Measurements from ENCODE around the gene SVIP.

SVIP gene

GRCh38 chr11:22829231-22830081 lies at the start of gene SVIP:
SVIP (minus strand) TSS chr11:22829801; CDS start chr11:22829748, 53 bp downstream.
- DNase-seq = peak; percentile 96

- DNase-seq = no peak
These were observed 49.0 kb upstream of the SVIP start for GRCh38 chr11:22878604-22879003.

GRCh38 chr11:22878039-22878438 lies 48.4 kb upstream of the SVIP start:
- DNase-seq = no peak

GRCh38 chr11:22875869-22876473 lies 46.4 kb upstream of the SVIP start:
- peak; percentile 93 for DNase-seq

DNA sequence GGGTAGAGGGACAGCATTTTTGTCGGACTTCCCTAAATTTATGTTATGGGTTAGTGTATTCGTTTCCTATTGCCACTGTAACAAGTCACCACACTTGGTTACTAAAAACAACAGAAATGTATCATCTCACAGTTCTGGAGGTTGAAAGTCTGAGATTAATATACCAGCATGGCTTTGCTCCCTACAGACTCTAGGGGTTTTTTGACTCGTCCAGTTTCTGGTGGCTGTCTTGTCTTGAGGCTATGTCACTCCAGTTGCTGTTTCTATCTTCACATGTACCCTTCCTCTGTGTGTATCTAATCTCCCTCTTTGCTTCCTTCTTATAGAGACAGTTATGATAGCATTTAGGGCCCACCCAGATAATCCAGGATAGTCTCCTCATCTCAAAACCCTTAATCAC lies 39.7 kb upstream of the SVIP start:
- DNase-seq = no peak

DNA sequence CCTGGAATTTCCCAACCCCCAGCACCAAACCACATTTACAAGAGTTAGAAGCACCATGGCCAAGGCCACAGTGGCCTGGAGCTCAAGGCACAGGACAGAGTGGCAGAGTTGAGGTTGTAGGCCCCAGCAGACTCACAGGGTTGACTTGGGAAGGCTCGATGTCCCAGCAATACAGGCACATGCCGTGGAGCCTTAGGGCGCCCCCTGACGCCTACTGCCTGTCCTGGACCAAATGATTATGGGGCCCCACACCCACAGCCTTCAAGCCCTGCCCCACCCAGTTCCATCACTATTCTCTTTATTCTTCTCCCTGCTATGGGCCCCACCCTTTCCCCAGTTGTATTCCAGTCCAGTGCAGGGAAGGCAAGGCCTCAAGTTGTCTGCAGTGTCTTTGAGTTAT lies 30.6 kb upstream of the SVIP start, which contains the start of gene CCDC179:
TSS of gene CCDC179 (minus strand) at position 234 of the 400 bp plus-strand sequence. CDS start at position 181, 53 bp downstream.
- DNase-seq = no peak

- DNase-seq = no peak
These were observed 30.2 kb upstream of the SVIP start for GRCh38 chr11:22859756-22860155.

GRCh38 chr11:22851477-22851876 lies 21.9 kb upstream of the SVIP start:
- no peak for DNase-seq

DNA sequence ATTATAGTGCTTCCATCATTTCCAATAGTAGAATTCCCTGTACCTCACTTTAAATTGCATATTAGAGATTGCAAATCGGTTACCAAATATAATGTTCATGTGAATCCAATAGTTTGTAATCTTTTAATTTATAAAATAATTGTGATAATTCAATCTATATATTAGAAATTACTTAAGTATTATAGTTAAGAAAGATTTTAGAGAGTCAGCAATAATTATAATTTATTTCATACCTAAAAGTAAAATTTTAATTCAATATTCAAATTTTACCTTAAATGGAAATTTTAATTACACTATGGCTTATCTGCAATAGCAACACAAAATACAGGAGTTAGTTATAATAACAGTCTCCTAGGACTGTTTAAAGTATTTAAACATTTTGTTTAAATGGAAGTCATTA lies 17.1 kb upstream of the SVIP start:
- DNase-seq = no peak

- DNase-seq = no peak
These were observed 2.9 kb upstream of the SVIP start for GRCh38 chr11:22832315-22833015.

- no peak for DNase-seq
These were observed 447 bp upstream of the SVIP start for GRCh38 chr11:22830082-22830414.

- DNase-seq = no peak
These were observed 1.2 kb downstream of the SVIP start for GRCh38 chr11:22828373-22828772.

DNA sequence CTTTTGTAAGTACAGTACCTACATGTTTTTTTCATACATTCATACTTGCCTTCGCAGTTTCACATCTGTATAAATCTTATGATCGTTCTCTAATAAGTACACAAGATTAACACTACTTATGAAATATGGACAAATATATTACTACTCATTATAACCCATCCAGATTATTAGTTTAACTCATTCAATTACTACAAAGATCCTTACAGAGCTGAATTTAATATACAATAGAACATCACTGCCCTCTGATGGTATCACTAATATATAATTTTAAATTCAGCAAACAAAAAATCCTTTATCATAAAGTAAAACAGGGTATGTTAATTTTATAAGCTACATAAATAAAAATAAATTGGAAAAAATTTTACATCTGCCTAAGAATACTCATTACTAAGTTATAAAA lies 7.4 kb downstream of the SVIP start:
- DNase-seq = no peak

DNA sequence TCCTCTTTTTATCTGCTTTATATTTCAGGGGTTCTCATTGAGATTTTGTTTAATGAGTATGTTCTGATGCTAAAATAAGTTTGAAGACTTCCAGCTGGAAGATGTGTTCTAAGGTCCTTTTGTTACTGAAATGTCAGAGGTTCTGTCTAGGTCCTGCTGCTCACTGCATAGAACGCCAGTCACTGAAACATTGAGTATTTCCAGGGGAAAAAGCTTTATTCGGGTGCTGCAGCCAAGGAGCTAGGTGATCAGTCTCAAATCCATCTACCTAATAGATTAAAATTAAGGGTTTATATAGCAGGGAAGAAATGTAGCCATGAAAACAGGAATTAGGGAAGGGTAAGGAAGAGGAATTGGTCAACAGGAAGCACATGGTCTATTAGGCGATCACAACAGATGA lies 19.7 kb downstream of the SVIP start:
- DNase-seq = no peak

- peak; percentile 27 for DNase-seq
These were observed 20.9 kb downstream of the SVIP start for GRCh38 chr11:22808571-22809197.

- DNase-seq = no peak
These were observed 21.6 kb downstream of the SVIP start for GRCh38 chr11:22807855-22808570.

DNA sequence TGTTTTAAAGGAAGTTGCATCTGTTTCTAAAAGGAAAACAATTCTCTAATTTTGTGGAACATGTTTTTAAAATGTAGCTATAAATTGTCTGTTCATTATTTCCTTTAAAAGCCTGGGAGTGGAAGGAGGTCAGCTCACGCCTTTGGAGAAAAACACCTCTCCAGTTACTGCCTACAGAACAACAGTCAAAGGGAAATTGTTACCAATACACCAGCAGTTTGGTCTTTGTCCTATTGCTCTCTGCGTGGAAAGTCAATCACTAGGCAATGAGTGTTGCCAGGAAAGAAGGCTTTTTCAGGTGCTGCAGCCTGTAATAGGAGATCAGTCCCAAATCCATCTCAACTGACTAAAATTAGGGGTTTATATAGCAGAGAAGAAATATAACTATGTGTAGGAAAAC lies 22.2 kb downstream of the SVIP start:
- no peak for DNase-seq

GRCh38 chr11:22802861-22803260 lies 26.7 kb downstream of the SVIP start:
- no peak for DNase-seq

GRCh38 chr11:22800482-22800881 lies 29.1 kb downstream of the SVIP start:
- no peak for DNase-seq

DNA sequence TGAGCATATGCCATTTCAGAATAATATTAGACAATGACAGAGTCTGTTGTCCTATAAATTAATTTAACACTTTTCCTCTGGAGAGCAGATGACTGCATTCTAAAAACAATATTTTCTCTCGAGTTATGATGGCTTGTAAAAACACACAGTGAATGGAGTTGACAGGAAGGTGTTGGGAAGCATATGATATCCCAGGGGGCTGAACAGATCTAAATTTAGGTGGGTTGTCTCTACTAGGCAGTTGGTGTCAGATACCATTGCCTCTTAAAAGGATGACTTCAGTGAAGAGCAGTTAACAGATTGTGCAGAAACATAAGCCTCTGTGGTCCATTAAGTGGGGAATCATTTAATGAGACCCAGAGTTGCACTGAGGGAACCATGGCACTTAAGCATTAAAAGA lies 30.7 kb downstream of the SVIP start:
- DNase-seq = no peak

- DNase-seq = no peak
These were observed 32.6 kb downstream of the SVIP start for GRCh38 chr11:22797047-22797446.

- no peak for DNase-seq
These were observed 33.7 kb downstream of the SVIP start for GRCh38 chr11:22795914-22796313.

GRCh38 chr11:22792497-22792896 lies 37.1 kb downstream of the SVIP start:
- DNase-seq = no peak

Measured in NCI-H1105 treated with DMSO at 0.1 percent for 48 hours (cell line).